Ishikawa (cell line): Measurements from ENCODE around the gene CDK5R2.

ENCODE experiments used
- CEBPB ChIP-seq: IDR thresholded peaks from 2 replicates; pipeline ENCODE4 v1.6.1; 2012
- CREB1 ChIP-seq: IDR thresholded peaks from 2 replicates; pipeline ENCODE4 v1.6.1; 2012; ENCODE audit warnings: low read depth
- EGR1 ChIP-seq: IDR thresholded peaks from 2 replicates; pipeline ENCODE4 v1.6.1; 2012
- EP300 ChIP-seq: IDR thresholded peaks from 2 replicates; pipeline ENCODE4 v1.6.1; 2012; ENCODE audit warnings: borderline replicate concordance
- FOXM1 ChIP-seq: IDR thresholded peaks from 2 replicates; pipeline ENCODE4 v1.6.1; 2012; ENCODE audit warnings: low read depth, borderline replicate concordance
- NFIC ChIP-seq: IDR thresholded peaks from 2 replicates; pipeline ENCODE4 v1.6.1; 2012
- RAD21 ChIP-seq: IDR thresholded peaks from 2 replicates; pipeline ENCODE4 v1.6.1; 2012; ENCODE audit warnings: low read depth
- TAF1 ChIP-seq: IDR thresholded peaks from 2 replicates; pipeline ENCODE4 v1.6.1; 2012; ENCODE audit warnings: low read depth, mild to moderate bottlenecking
- TCF12 ChIP-seq: IDR thresholded peaks from 2 replicates; pipeline ENCODE4 v1.6.1; 2012; ENCODE audit warnings: low read depth
- TEAD4 ChIP-seq: IDR thresholded peaks from 2 replicates; pipeline ENCODE4 v1.6.1; 2012
- YY1 ChIP-seq: IDR thresholded peaks from 2 replicates; pipeline ENCODE4 v1.6.1; 2012; ENCODE audit warnings: low read depth
- ZBTB7A ChIP-seq: IDR thresholded peaks from 2 replicates; pipeline ENCODE4 v1.6.1; 2012; ENCODE audit warnings: low read depth
- TF ChIP-seq, protein P1 (sequence below): IDR thresholded peaks from 2 replicates; pipeline ENCODE4 v1.6.1; 2012
- TF ChIP-seq, protein P2 (sequence below): IDR thresholded peaks from 2 replicates; pipeline ENCODE4 v1.6.1; 2012; ENCODE audit warnings: low read depth, mild to moderate bottlenecking
- TF ChIP-seq, protein P3 (sequence below): IDR thresholded peaks from 2 replicates; pipeline ENCODE4 v1.6.1; 2012

CDK5R2 gene

DNA sequence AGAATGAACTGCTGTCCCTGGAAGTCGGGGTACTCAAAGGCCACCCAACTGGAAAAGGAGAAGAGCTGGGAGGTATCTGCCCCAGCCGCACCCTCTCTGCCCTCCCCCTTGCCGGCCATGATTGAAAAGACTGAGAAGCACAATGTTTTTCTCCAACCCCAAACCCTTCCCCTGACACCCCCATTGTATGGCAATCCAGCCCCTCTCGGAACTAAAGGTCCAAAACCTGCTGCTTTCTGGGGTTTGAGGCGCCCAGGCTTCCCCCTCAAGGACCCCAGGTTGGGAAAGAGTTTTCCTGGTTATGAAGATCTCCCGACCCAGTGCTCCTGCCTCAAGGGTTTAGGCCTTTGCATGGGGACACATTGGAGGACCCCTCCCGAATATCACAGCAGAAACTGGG lies 32.7 kb downstream of the CDK5R2 start:
- TF ChIP-seq TEAD4 (no peak), RAD21 (no peak), EP300 (no peak), FOXM1 (no peak), CREB1 (no peak), TCF12 (no peak), NFIC (no peak), ZBTB7A (no peak), CEBPB (no peak), YY1 (no peak), TAF1 (no peak), EGR1 (no peak)
- TF ChIP-seq, protein P1, sequence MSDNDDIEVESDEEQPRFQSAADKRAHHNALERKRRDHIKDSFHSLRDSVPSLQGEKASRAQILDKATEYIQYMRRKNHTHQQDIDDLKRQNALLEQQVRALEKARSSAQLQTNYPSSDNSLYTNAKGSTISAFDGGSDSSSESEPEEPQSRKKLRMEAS: no peak
- TF ChIP-seq, protein P2, sequence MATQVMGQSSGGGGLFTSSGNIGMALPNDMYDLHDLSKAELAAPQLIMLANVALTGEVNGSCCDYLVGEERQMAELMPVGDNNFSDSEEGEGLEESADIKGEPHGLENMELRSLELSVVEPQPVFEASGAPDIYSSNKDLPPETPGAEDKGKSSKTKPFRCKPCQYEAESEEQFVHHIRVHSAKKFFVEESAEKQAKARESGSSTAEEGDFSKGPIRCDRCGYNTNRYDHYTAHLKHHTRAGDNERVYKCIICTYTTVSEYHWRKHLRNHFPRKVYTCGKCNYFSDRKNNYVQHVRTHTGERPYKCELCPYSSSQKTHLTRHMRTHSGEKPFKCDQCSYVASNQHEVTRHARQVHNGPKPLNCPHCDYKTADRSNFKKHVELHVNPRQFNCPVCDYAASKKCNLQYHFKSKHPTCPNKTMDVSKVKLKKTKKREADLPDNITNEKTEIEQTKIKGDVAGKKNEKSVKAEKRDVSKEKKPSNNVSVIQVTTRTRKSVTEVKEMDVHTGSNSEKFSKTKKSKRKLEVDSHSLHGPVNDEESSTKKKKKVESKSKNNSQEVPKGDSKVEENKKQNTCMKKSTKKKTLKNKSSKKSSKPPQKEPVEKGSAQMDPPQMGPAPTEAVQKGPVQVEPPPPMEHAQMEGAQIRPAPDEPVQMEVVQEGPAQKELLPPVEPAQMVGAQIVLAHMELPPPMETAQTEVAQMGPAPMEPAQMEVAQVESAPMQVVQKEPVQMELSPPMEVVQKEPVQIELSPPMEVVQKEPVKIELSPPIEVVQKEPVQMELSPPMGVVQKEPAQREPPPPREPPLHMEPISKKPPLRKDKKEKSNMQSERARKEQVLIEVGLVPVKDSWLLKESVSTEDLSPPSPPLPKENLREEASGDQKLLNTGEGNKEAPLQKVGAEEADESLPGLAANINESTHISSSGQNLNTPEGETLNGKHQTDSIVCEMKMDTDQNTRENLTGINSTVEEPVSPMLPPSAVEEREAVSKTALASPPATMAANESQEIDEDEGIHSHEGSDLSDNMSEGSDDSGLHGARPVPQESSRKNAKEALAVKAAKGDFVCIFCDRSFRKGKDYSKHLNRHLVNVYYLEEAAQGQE: no peak
- TF ChIP-seq, protein P3, sequence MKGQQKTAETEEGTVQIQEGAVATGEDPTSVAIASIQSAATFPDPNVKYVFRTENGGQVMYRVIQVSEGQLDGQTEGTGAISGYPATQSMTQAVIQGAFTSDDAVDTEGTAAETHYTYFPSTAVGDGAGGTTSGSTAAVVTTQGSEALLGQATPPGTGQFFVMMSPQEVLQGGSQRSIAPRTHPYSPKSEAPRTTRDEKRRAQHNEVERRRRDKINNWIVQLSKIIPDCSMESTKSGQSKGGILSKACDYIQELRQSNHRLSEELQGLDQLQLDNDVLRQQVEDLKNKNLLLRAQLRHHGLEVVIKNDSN: no peak

DNA sequence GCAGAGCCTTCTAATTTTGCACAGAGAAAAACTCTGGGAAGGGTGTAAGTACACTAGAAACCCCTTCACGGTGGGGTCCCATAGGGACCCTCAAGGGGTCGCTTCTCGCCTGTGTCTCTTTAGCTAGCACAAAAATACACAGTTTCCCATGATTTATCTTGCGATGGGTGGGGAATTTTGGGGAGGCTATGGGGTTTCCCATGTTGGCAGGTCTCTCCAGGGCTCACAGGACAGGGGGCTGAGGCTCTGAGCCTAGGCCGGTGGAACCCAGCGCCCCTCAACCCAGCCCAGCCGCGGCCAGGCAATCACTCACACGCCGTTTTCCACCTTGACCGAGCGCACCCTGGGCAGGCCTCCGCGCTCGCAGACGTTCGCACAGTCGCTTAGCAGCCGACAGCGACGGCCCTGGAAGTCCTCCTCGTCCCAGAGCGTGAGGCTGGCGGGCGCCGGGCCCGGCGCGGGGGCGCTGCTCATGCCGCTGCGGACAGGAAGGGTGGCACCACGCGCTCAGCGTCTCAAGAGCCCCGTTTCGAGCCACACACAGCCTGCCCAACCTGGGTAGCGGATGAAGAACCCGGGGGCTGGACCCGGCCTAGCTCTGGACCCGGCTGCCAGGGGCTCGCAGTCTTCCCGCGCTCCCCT lies 33.4 kb downstream of the CDK5R2 start:
- TF ChIP-seq CREB1 (no peak), TEAD4 (no peak), FOXM1 (no peak), NFIC (no peak)
- TF ChIP-seq, protein P1: no peak

DNA sequence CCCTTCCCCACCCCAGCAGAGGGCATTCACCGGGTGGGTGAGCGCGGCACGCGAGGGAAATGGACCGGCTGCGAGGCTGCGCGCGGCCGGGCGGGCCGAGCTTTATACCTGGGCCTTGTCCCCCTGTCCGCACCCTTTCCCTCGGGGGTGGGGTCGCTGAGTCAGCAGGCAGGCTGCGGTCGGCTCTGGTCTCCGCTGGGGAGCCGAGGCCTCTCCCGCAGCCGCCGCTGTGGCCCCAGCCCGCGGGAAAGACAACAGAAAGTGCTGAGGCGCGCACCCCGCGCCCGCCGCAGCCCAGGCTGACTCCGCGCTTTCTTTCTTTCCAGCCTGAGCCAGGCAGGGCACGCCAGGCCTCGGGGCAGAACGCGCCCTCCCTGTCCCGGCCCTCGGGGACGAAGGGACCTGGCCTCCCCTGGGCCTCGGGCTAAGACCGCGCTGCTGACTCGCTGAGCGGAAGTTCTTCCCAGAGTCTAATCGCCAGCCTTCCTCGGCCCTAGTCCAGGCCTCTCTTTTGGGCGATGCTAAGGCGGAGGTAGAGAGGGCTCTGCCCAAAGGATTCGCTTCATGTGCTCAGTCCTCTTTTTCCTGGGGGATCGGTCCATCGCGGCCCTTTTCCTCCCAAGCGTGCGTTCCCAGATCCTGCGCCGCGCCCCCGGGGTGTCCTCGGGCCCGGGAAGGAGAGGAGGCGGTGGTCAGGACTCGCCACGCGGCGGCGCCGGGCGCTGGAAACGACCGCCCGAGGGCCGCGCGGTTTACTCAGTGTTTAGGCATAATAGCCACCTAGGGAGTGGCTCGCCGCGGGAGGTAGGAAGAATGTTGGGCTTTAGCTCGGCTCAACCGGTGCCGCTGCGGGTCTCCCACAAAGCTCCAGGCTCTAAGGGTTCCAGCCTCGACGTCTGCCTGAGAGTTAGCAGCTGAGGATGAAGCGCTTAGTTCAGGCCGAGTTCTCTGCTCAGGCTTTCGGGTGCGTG lies 34.2 kb downstream of the CDK5R2 start, which contains the start of gene CRYBA2:
TSS of gene CRYBA2 (minus strand) at position 78 of the 971 bp plus-strand sequence. CDS start 246 bp downstream, outside the sequence.
- TF ChIP-seq FOXM1: no peak
- TF ChIP-seq TCF12: no peak
- no peak for TF ChIP-seq TAF1
- no peak for TF ChIP-seq YY1
- TF ChIP-seq EGR1: no peak
- TF ChIP-seq, protein P3: no peak
- no peak for TF ChIP-seq ZBTB7A
- no peak for TF ChIP-seq RAD21

DNA sequence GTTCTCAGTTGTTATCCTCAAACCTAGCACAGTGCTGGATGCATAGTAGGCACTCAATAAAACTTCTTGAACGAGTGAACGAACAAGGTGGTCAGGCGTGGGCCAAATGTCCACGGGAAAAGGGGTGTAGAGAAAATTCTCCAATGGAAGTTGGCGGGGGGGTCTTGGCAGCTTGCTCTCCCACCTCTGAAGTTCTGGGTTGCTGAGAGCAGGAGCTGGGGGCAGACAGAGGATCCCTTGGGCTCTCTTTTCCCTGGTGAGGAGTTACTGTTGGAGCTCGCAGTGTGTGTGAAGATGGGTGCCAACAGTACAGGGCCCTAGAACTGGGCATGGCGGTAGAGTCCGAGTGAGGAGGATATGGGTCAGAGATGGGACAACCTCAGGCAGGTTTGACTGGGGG lies 36.1 kb downstream of the CDK5R2 start:
- no peak for TF ChIP-seq EGR1
- no peak for TF ChIP-seq ZBTB7A
- TF ChIP-seq CREB1: no peak
- TF ChIP-seq FOXM1: no peak
- TF ChIP-seq, protein P2: no peak
- TF ChIP-seq TEAD4: no peak
- TF ChIP-seq TAF1: no peak
- TF ChIP-seq RAD21: no peak
- no peak for TF ChIP-seq NFIC
- TF ChIP-seq CEBPB: no peak
- no peak for TF ChIP-seq EP300
- TF ChIP-seq TCF12: no peak
- no peak for TF ChIP-seq YY1
- TF ChIP-seq, protein P1: no peak

DNA sequence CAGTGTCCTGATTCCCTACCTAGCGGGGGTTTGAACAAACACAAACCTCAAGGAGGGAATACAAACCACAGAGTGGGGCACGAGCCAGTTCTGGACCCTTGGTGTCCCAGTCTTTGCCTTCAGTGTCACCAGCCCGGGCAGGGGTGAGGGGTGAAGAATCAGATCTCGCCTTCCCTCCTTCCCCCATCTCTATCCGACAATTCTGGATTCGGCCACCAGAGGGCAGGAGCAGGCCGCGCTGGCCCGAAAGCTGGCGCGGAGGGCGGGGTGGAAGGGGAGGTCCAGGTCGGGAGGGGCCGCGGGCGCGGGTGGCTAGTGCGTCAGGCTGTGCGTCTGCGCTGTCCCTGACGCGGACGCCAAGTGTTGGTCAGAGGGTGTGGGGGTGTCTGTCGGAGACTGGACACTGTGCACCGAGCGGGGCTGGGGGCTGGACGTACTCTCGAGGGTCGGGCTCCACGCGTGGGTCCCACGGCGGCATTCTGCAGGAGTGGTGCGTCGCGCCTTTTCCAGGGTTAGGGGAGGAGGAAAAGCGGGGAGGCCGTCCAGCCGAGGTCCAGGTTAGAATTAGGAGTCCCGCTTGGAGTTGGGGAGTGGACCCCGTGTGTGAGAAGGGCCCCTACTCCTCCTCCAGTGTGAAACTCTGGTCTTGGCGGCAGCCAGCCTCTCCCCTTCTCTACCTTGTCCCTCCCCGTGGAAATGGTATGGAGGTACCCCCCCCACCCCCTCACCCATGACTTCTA lies 36.7 kb downstream of the CDK5R2 start:
- no peak for TF ChIP-seq YY1
- TF ChIP-seq NFIC: no peak
- no peak for TF ChIP-seq FOXM1
- TF ChIP-seq CREB1: peak; percentile 10; the same call in 1 of the 2 replicates
- TF ChIP-seq RAD21: peak; percentile 85
